ENCODE data around the gene SH3TC1.

Gene SH3TC1

GRCh38 chr4:8224975-8225625, 26.0 kb downstream of the SH3TC1 start:
- no peak for TF ChIP-seq CTCF (conservative IDR thresholded peaks at IDR 0.05; ENCODE audit: low read depth, low read length)
- DNase-seq (ENCODE audit: low read depth) = no peak

GRCh38 chr4:8225706-8226443, 26.8 kb downstream of the SH3TC1 start:
- no peak for DNase-seq (ENCODE audit: low read depth)
- no peak for TF ChIP-seq CTCF (conservative IDR thresholded peaks at IDR 0.05; ENCODE audit: low read depth, low read length)
- no peak overlapping the region for H3K4me3 ChIP-seq (ENCODE audit: low read length)

More at GRCh38 chr4:8224975-8225625, 26.0 kb downstream of the SH3TC1 start:
- H3K4me3 ChIP-seq (ENCODE audit: low read length) = no peak overlapping the region

- H3K4me3 ChIP-seq (ENCODE audit: low read length) = no peak overlapping the region
- DNase-seq (ENCODE audit: low read depth) = no peak
- TF ChIP-seq CTCF (conservative IDR thresholded peaks at IDR 0.05; ENCODE audit: low read depth, low read length) = no peak
These were observed 28.2 kb downstream of the SH3TC1 start for GRCh38 chr4:8227201-8227770.

GRCh38 chr4:8227771-8228318, 28.8 kb downstream of the SH3TC1 start:
- no peak for TF ChIP-seq CTCF (conservative IDR thresholded peaks at IDR 0.05; ENCODE audit: low read depth, low read length)
- H3K4me3 ChIP-seq (ENCODE audit: low read length) = no peak overlapping the region
- no peak for DNase-seq (ENCODE audit: low read depth)

- H3K4me3 ChIP-seq (ENCODE audit: low read length) = no peak overlapping the region
- no peak for DNase-seq (ENCODE audit: low read depth)
- TF ChIP-seq CTCF (conservative IDR thresholded peaks at IDR 0.05; ENCODE audit: low read depth, low read length) = no peak
These were observed 29.5 kb downstream of the SH3TC1 start for GRCh38 chr4:8228319-8229250.

GRCh38 chr4:8229331-8229975, 30.4 kb downstream of the SH3TC1 start:
- no peak for DNase-seq (ENCODE audit: low read depth)
- no peak for TF ChIP-seq CTCF (conservative IDR thresholded peaks at IDR 0.05; ENCODE audit: low read depth, low read length)
- no peak overlapping the region for H3K4me3 ChIP-seq (ENCODE audit: low read length)
